Activated naive CD4-positive, alpha-beta T cell treated with anti-CD3 and anti-CD28 coated beads, Interleukin-2, amount 10 ng/mL, durations not matched to agents 7 days and 5 days (primary cell): ENCODE measurements around the gene RNF8.
A peak's percentile ranks its signal among the peaks of the same experiment; 100 is the strongest.
"Not testable (repeated sequence)": the region's sequence is repeated elsewhere in the genome, so short reads cannot be mapped to it uniquely, and the experiment has no call there.

Experiments
- CTCF ChIA-PET: fragments of 350-600 bp; sonication (Branson Sonifier 250); formaldehyde crosslinking; loops from one replicate; lab custom pipeline; 2021; ENCODE audit warnings: antibody characterized with exemption; lab: Charles Lee
- DNase-seq: peaks from one replicate; pipeline ENCODE4 v3.0.0-alpha.2; 2020
- H3K27ac Mint-ChIP-seq: one replicate; pipeline ENCODE4 v1.8.0; 2021; ENCODE audit warnings: mild to moderate bottlenecking, moderate library complexity, mixed read lengths
- H3K27me3 Mint-ChIP-seq: one replicate; pipeline ENCODE4 v1.8.0; 2021; ENCODE audit warnings: mild to moderate bottlenecking, mixed read lengths
- H3K36me3 Mint-ChIP-seq: one replicate; pipeline ENCODE4 v1.8.0; 2021; ENCODE audit warnings: mixed read lengths
- H3K4me1 Mint-ChIP-seq: one replicate; pipeline ENCODE4 v1.8.0; 2021; ENCODE audit warnings: mixed read lengths
- H3K4me3 Mint-ChIP-seq: one replicate; pipeline ENCODE4 v1.8.0; 2021; ENCODE audit warnings: mild to moderate bottlenecking, moderate library complexity, mixed read lengths
- H3K9me3 Mint-ChIP-seq: one replicate; pipeline ENCODE4 v1.8.0; 2021; ENCODE audit warnings: mixed read lengths

The RNF8 gene

GRCh38 chr6:37375376-37375775 lies 21.6 kb downstream of the RNF8 start:
- no peak overlapping the region for H3K4me3 Mint-ChIP-seq
- DNase-seq, result no peak
- no peaks in the 10 kb centered on the region for H3K27me3 Mint-ChIP-seq
- H3K4me1 Mint-ChIP-seq, result no peaks in the 10 kb centered on the region
- no peaks in the 10 kb centered on the region for H3K9me3 Mint-ChIP-seq
- H3K27ac Mint-ChIP-seq, result no peak overlapping the region
- CTCF ChIA-PET, result no interaction called here
- H3K36me3 Mint-ChIP-seq, result peaks cover 24% of the 10 kb centered on the region

- DNase-seq, result no peak
- H3K4me1 Mint-ChIP-seq, result no peaks in the 10 kb centered on the region
- H3K27me3 Mint-ChIP-seq, result no peaks in the 10 kb centered on the region
- no peak overlapping the region for H3K4me3 Mint-ChIP-seq
- H3K9me3 Mint-ChIP-seq, result no peaks in the 10 kb centered on the region
- peaks cover 29% of the 10 kb centered on the region for H3K36me3 Mint-ChIP-seq
- H3K27ac Mint-ChIP-seq, result no peak overlapping the region
- CTCF ChIA-PET, result interaction anchor here (0.7 kb wide), 1 partner anchor 67 kb away, joined by 5 read pairs; no protein-coding TSS in a partner anchor
Measured at GRCh38 chr6:37376078-37376743, 22.4 kb downstream of the RNF8 start.

- CTCF ChIA-PET, result interaction anchor here (0.7 to 1.9 kb wide), 8 partner anchors 8 to 311 kb away, joined by 3 to 8 read pairs (median 4); no protein-coding TSS in a partner anchor
- Mint-ChIP-seq H3K27ac (no peak overlapping the region), H3K4me1 (no peaks in the 10 kb centered on the region), H3K36me3 (peaks cover 43% of the 10 kb centered on the region), H3K9me3 (no peaks in the 10 kb centered on the region), H3K4me3 (no peak overlapping the region), H3K27me3 (no peaks in the 10 kb centered on the region)
- DNase-seq, result peak; percentile 46
Measured at GRCh38 chr6:37381579-37381978, 27.8 kb downstream of the RNF8 start.

GRCh38 chr6:37382994-37383765 lies 29.4 kb downstream of the RNF8 start:
- Mint-ChIP-seq H3K9me3 (no peaks in the 10 kb centered on the region), H3K4me3 (no peak overlapping the region), H3K27me3 (no peaks in the 10 kb centered on the region), H3K36me3 (peaks cover 37% of the 10 kb centered on the region), H3K27ac (no peak overlapping the region), H3K4me1 (no peaks in the 10 kb centered on the region)
- CTCF ChIA-PET, result interaction anchor here (0.7 to 1.8 kb wide), 5 partner anchors 10 to 364 kb away, joined by 3 to 6 read pairs (median 3); no protein-coding TSS in a partner anchor
- no peak for DNase-seq

GRCh38 chr6:37388578-37388977 lies 34.8 kb downstream of the RNF8 start:
- Mint-ChIP-seq H3K4me1 (peaks cover 7% of the 10 kb centered on the region), H3K4me3 (no peak overlapping the region), H3K27ac (no peak overlapping the region), H3K9me3 (no peaks in the 10 kb centered on the region), H3K36me3 (peaks cover 18% of the 10 kb centered on the region), H3K27me3 (no peaks in the 10 kb centered on the region)
- no peak for DNase-seq
- CTCF ChIA-PET, result interaction anchor here (1.2 kb wide), 1 partner anchor 50 kb away, joined by 4 read pairs; no protein-coding TSS in a partner anchor

GRCh38 chr6:37389857-37390256 lies 36.1 kb downstream of the RNF8 start:
- no peak overlapping the region for H3K27ac Mint-ChIP-seq
- H3K4me3 Mint-ChIP-seq, result no peak overlapping the region
- DNase-seq, result no peak
- CTCF ChIA-PET, result no interaction called here
- H3K4me1 Mint-ChIP-seq, result peaks cover 7% of the 10 kb centered on the region
- H3K27me3 Mint-ChIP-seq, result no peaks in the 10 kb centered on the region
- no peaks in the 10 kb centered on the region for H3K9me3 Mint-ChIP-seq
- peaks cover 19% of the 10 kb centered on the region for H3K36me3 Mint-ChIP-seq

- no peaks in the 10 kb centered on the region for H3K27me3 Mint-ChIP-seq
- peak overlapping the region; percentile 74 for H3K27ac Mint-ChIP-seq
- CTCF ChIA-PET, result interaction anchor here (1.1 kb wide), 1 partner anchor 9 kb away, joined by 4 read pairs; no protein-coding TSS in a partner anchor
- no peaks in the 10 kb centered on the region for H3K9me3 Mint-ChIP-seq
- peaks cover 7% of the 10 kb centered on the region for H3K4me1 Mint-ChIP-seq
- DNase-seq, result no peak
- peaks cover 18% of the 10 kb centered on the region for H3K36me3 Mint-ChIP-seq
- H3K4me3 Mint-ChIP-seq, result no peak overlapping the region
Measured at GRCh38 chr6:37391120-37391519, 37.3 kb downstream of the RNF8 start.

GRCh38 chr6:37392821-37393220 lies 39.0 kb downstream of the RNF8 start:
- Mint-ChIP-seq H3K27me3 (peaks cover 6% of the 10 kb centered on the region), H3K4me3 (no peak overlapping the region), H3K27ac (no peak overlapping the region), H3K4me1 (peaks cover 7% of the 10 kb centered on the region), H3K9me3 (no peaks in the 10 kb centered on the region), H3K36me3 (peaks cover 12% of the 10 kb centered on the region)
- CTCF ChIA-PET, result interaction anchor here (2.2 kb wide), 1 partner anchor 11 kb away, joined by 8 read pairs; no protein-coding TSS in a partner anchor
- DNase-seq, result no peak

GRCh38 chr6:37393381-37393929 lies 39.7 kb downstream of the RNF8 start:
- Mint-ChIP-seq H3K36me3 (peaks cover 12% of the 10 kb centered on the region), H3K27ac (no peak overlapping the region), H3K9me3 (no peaks in the 10 kb centered on the region), H3K4me3 (no peak overlapping the region), H3K4me1 (peaks cover 7% of the 10 kb centered on the region), H3K27me3 (peaks cover 10% of the 10 kb centered on the region)
- DNase-seq, result no peak
- CTCF ChIA-PET, result interaction anchor here (2.2 kb wide), 1 partner anchor 12 kb away, joined by 8 read pairs; no protein-coding TSS in a partner anchor

GRCh38 chr6:37396571-37397180 lies 42.9 kb downstream of the RNF8 start:
- H3K36me3 Mint-ChIP-seq, result peaks cover 6% of the 10 kb centered on the region
- no peak overlapping the region for H3K4me3 Mint-ChIP-seq
- H3K4me1 Mint-ChIP-seq, result no peaks in the 10 kb centered on the region
- no peaks in the 10 kb centered on the region for H3K9me3 Mint-ChIP-seq
- CTCF ChIA-PET, result interaction anchor here (1.4 kb wide), 1 partner anchor 257 kb away, joined by 4 read pairs; no protein-coding TSS in a partner anchor
- no peak for DNase-seq
- H3K27me3 Mint-ChIP-seq, result peaks cover 21% of the 10 kb centered on the region
- no peak overlapping the region for H3K27ac Mint-ChIP-seq

GRCh38 chr6:37399131-37399530 lies 45.3 kb downstream of the RNF8 start:
- peaks cover 21% of the 10 kb centered on the region for H3K27me3 Mint-ChIP-seq
- H3K9me3 Mint-ChIP-seq, result no peaks in the 10 kb centered on the region
- H3K36me3 Mint-ChIP-seq, result peaks cover under 1% of the 10 kb centered on the region
- no peak for DNase-seq
- CTCF ChIA-PET, result interaction anchor here (1.1 kb wide), 1 partner anchor 19 kb away, joined by 3 read pairs; no protein-coding TSS in a partner anchor
- H3K27ac Mint-ChIP-seq, result no peak overlapping the region
- H3K4me3 Mint-ChIP-seq, result no peak overlapping the region
- no peaks in the 10 kb centered on the region for H3K4me1 Mint-ChIP-seq

- peaks cover 21% of the 10 kb centered on the region for H3K27me3 Mint-ChIP-seq
Measured at GRCh38 chr6:37399795-37400490, 46.2 kb downstream of the RNF8 start.

GRCh38 chr6:37401658-37402057 lies 47.9 kb downstream of the RNF8 start:
- H3K36me3 Mint-ChIP-seq, H3K27ac Mint-ChIP-seq, CTCF ChIA-PET, H3K9me3 Mint-ChIP-seq, H3K4me1 Mint-ChIP-seq, DNase-seq, H3K4me3 Mint-ChIP-seq: not testable (repeated sequence)
- H3K27me3 Mint-ChIP-seq, result peaks cover 27% of the 10 kb centered on the region

More at GRCh38 chr6:37399795-37400490, 46.2 kb downstream of the RNF8 start:
- H3K4me1 Mint-ChIP-seq, result no peaks in the 10 kb centered on the region
- CTCF ChIA-PET, result interaction anchor here (1.1 to 1.2 kb wide), 2 partner anchors 20 to 166 kb away, joined by 3 read pairs; no protein-coding TSS in a partner anchor
- H3K36me3 Mint-ChIP-seq, result no peaks in the 10 kb centered on the region
- no peak overlapping the region for H3K27ac Mint-ChIP-seq
- H3K9me3 Mint-ChIP-seq, result no peaks in the 10 kb centered on the region
- H3K4me3 Mint-ChIP-seq, result no peak overlapping the region
- DNase-seq, result no peak
